ENCODE results near the gene APBB2. TPM values are rescaled to one million over a fixed set of nuclear protein-coding genes. Genes with fewer than 3 reads are reported as not detected.

APBB2 gene
- total and polyA plus RNA-seq, 10 of the 15 experiments (the other 5 are each of a cell fraction or from before 2014, with no cell fraction given): 2.7 to 24.6 (median 19.0) TPM

DNA sequence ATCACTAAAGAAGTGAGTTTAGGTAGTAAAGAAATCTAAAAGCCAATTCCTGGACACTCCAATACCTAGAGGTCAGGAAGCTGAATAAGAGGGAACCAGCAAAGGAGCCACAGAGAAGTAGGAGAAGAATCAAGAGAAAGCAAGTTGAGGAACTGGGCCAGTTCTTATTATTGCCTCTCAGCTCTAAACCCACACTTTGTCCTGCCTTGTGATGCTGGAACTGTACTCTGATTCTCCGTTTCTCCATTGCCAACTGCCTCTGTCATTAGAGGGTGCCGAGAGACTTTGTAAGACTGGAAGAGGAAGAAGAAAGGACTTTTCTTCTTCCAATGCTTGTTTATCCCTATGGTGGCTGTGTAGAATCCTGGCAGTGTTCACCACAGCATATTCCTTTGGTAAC, 426.0 kb downstream of the APBB2 start (continued):
- TF ChIP-seq SIN3A (IDR thresholded peaks at IDR 0.05; ENCODE audit: low read depth, low read length) (no peak), POU2F2 (IDR thresholded peaks at IDR 0.05; ENCODE audit: borderline replicate concordance, low read depth, low read length) (no peak)

GRCh38 chr4:40785727-40786126, 428.6 kb downstream of the APBB2 start:
- BruUV-seq (replicated peaks): no TSS peak
- intact Hi-C loops (cut with micrococcal nuclease; ENCODE audit: unreplicated experiment): no loop called here
- no peak for TF ChIP-seq PBX3 (IDR thresholded peaks at IDR 0.05; ENCODE audit: insufficient replicate concordance, low read depth, low read length)
- TF ChIP-seq SUZ12 (IDR thresholded peaks at IDR 0.05; ENCODE audit: unreplicated experiment): no peak
- TF ChIP-seq STAT3 (IDR thresholded peaks at IDR 0.05; ENCODE audit: low read depth, low read length): no peak
- no peak for TF ChIP-seq POU2F2 (IDR thresholded peaks at IDR 0.05; ENCODE audit: borderline replicate concordance, low read depth, low read length)
- TF ChIP-seq ZBED1 (IDR thresholded peaks at IDR 0.05; ENCODE audit: borderline replicate concordance): no peak
- TF ChIP-seq NR2F1 (conservative IDR thresholded peaks at IDR 0.05): no peak
- TF ChIP-seq, protein P1, sequence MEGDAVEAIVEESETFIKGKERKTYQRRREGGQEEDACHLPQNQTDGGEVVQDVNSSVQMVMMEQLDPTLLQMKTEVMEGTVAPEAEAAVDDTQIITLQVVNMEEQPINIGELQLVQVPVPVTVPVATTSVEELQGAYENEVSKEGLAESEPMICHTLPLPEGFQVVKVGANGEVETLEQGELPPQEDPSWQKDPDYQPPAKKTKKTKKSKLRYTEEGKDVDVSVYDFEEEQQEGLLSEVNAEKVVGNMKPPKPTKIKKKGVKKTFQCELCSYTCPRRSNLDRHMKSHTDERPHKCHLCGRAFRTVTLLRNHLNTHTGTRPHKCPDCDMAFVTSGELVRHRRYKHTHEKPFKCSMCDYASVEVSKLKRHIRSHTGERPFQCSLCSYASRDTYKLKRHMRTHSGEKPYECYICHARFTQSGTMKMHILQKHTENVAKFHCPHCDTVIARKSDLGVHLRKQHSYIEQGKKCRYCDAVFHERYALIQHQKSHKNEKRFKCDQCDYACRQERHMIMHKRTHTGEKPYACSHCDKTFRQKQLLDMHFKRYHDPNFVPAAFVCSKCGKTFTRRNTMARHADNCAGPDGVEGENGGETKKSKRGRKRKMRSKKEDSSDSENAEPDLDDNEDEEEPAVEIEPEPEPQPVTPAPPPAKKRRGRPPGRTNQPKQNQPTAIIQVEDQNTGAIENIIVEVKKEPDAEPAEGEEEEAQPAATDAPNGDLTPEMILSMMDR (IDR thresholded peaks at IDR 0.05 in 2 of 3, conservative IDR thresholded peaks at IDR 0.05 in 1 of 3; ENCODE audit: control insufficient read depth in 2 of 3, extremely low read depth in 1 of 3, insufficient read depth in 1 of 3, low read depth in 3 of 3, low read length in 3 of 3): no peak

More at GRCh38 chr4:40785727-40786126, 428.6 kb downstream of the APBB2 start:
- Histone ChIP-seq H3K27ac (ENCODE audit: control insufficient read depth, insufficient read depth) (no peak overlapping the region), H3K9me3 (replicated peaks; ENCODE audit: control insufficient read depth, insufficient read depth, low read length) (no peaks in the 10 kb centered on the region), H3K4me1 (ENCODE audit: control insufficient read depth, insufficient read depth, low read length) (no peaks in the 10 kb centered on the region), H4K20me1 (ENCODE audit: control insufficient read depth, insufficient read depth) (no peaks in the 10 kb centered on the region), H2AFZ (ENCODE audit: control insufficient read depth, low read depth, low read length) (no peak overlapping the region), H3K27me3 (replicated peaks in 1 of 2; ENCODE audit: control insufficient read depth in 2 of 2, insufficient read depth in 2 of 2, low read length in 1 of 2) (no peaks in the 10 kb centered on the region), H3K36me3 (ENCODE audit: control insufficient read depth in 2 of 2, insufficient read depth in 2 of 2, low read length in 1 of 2) (no peaks in the 10 kb centered on the region), H3K79me2 (ENCODE audit: control insufficient read depth, insufficient read depth, low read length) (no peaks in the 10 kb centered on the region), H3K9ac (ENCODE audit: control insufficient read depth, insufficient read depth, low read length) (no peak overlapping the region), H3K4me2 (ENCODE audit: control insufficient read depth, insufficient read depth) (no peak overlapping the region), H3K4me3 (no peak overlapping the region)
- POLR2A ChIA-PET: no interaction called here
- in situ Hi-C loops (cut with MboI): no loop called here
- CTCF ChIA-PET: no interaction called here
- SMC1A ChIA-PET (ENCODE audit: uncharacterized antibody, unreplicated experiment): interaction anchor here (1.5 kb wide), 1 partner anchor 57 kb away, joined by 3 read pairs; no protein-coding TSS in a partner anchor
- 82% methylated on average over 10 of the region's 12 CpGs for WGBS (ENCODE audit: insufficient coverage, insufficient replicate concordance, low lambda C conversion rate, missing lambda C conversion rate)
- RAD21 ChIA-PET (ENCODE audit: unreplicated experiment): no interaction called here
- DNase-seq (ENCODE audit: low read depth, low spot score) (no peak), ATAC-seq (no peak), FAIRE-seq (no peak)
